GM12875 (cell line): Measurements from ENCODE around the gene ZFYVE28.

Experiments
- H3K4me3 ChIP-seq: one replicate; pipeline ENCODE4 v1.5.1; 2011; ENCODE audit warnings: low read depth, low read length, control low read depth
- TF ChIP-seq, protein P1 (sequence below): IDR thresholded peaks from 2 replicates; pipeline ENCODE4 v1.5.1; 2011; ENCODE audit warnings: low read depth, mild to moderate bottlenecking, control low read depth, inconsistent platforms, low read length, moderate library complexity, borderline replicate concordance; ENCODE audit not compliant: insufficient read depth

ZFYVE28 gene

DNA sequence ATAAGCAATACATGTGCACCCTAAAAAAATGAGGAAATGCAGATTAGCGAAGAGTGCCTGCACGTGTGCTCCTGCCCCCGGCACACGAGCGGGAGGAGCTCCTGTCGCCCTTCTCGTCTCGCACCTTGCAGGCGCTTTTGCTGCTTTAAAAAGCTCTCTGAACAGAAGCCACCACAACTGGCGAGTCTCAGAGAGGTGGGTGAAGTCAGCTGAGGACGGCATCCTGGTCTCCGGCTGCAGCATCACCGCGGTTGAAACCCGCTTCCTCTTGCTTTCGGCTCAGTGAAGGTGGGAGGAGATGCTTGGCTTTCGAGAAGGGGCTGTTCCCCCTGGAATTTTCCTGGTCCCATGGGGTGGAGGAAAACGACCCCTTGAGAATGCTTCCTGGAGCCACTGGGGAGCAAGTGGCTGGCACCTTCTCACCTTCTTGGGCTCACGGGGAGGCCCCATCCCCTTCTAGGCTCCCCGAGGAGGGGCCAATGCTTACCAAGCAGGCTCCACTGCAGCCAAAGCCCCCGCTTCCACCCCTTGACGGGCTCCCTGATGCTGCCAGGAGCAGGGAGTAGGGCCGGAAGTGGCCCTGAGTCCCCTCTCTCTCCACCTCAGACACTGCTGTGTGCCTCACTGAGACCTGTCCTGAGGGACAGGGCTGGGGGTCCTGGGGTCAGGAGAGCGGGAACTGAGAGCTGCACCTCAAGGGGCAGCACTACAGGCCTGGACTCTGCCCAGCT lies 127.3 kb downstream of the ZFYVE28 start:
- TF ChIP-seq, protein P1, sequence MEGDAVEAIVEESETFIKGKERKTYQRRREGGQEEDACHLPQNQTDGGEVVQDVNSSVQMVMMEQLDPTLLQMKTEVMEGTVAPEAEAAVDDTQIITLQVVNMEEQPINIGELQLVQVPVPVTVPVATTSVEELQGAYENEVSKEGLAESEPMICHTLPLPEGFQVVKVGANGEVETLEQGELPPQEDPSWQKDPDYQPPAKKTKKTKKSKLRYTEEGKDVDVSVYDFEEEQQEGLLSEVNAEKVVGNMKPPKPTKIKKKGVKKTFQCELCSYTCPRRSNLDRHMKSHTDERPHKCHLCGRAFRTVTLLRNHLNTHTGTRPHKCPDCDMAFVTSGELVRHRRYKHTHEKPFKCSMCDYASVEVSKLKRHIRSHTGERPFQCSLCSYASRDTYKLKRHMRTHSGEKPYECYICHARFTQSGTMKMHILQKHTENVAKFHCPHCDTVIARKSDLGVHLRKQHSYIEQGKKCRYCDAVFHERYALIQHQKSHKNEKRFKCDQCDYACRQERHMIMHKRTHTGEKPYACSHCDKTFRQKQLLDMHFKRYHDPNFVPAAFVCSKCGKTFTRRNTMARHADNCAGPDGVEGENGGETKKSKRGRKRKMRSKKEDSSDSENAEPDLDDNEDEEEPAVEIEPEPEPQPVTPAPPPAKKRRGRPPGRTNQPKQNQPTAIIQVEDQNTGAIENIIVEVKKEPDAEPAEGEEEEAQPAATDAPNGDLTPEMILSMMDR: no peak
- H3K4me3 ChIP-seq: no peak overlapping the region

DNA sequence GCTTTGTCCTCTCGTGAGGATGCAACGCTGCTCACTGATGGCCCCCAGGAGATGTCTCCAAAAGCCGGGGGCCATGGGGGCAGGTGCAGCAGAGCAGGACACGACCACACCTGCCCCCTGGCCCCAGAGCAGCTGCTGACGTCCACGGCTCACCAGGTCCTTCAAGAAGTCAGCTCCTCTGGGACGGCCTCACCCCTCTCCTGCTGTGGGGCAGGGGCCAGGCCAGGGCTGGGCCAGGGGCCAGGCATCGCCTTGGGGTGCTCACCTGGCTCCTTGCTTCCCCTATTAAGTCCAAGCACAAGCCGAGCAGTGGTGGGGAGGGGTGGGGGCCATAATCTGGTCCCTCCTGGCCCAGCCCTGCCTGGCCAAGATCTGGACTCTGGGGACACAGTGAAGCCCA lies 128.0 kb downstream of the ZFYVE28 start:
- no peak overlapping the region for H3K4me3 ChIP-seq
- TF ChIP-seq, protein P1: no peak

DNA sequence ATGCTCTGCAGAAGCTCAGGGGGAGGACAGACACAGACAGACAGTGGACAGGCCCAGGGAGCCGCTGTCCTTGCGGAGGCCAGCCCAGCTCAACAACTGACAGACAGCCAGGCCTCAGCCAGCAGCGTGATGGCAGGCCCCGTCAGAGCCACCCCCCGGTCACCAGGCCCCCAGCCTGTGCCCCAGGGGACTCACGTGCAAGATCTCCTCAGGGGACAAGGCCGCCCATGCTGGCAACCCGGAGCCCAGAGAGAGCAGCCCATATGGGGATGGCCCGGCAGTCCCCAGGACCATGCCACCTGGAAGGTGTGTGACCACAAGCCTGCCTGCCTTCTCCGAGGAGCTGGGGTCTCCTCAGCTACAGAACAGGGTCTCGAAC lies 128.5 kb downstream of the ZFYVE28 start:
- TF ChIP-seq, protein P1: no peak
- no peak overlapping the region for H3K4me3 ChIP-seq

DNA sequence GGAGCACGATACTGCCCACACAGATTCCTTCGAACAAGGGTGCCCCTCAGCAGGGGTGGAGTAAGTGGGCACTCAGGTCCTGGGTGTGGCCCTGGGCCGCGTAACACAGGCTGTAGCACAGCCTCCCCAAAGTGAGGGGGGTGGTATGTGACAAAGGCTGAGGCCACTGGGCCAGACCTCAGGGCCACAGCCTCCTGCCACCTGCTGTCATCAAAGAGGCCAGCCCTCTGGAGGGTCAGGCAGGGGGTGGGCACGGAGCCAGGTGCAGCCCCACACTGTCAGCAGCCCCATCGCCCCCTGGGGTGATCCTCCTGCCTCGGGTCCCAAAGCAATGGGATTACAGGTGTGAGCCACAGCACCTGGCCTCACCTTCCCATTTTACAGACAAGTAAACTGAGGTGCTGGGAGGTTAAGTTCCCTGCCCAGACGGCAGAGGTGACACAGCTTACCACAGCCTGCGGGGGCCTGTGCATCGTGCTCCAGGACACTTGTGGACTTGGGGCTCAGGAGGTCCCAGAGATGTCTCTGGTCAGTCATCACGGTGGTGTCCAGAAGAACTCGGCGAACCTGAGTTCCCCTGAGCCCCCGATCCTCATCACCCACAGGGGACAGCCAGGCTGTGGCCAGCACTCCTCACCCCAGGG lies 129.0 kb downstream of the ZFYVE28 start:
- no peak overlapping the region for H3K4me3 ChIP-seq
- TF ChIP-seq, protein P1: no peak

DNA sequence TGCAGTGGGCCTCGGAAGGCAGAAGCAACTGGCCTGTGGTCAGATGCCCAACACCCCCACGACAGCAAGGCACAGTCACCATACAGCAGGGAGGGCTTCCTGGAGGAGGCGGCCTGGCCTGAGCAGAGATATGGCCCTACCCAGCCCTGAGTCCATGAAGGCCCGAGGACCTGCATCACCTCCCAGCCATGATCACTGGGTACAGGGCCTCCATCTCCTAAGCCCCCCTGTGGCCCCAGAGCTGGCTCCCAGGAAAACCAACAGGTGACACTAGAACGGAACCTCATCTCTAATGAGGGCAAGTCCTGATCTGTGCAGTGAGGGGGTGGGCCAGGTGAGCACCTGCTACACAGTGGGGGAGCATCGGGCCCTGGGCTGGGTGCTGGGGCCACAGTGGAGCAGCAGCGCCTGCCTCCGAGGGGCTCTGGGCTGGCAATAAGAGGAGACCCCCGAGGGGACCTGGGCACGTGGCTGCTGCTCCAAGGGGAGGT lies 130.3 kb downstream of the ZFYVE28 start:
- TF ChIP-seq, protein P1: no peak
- no peak overlapping the region for H3K4me3 ChIP-seq

DNA sequence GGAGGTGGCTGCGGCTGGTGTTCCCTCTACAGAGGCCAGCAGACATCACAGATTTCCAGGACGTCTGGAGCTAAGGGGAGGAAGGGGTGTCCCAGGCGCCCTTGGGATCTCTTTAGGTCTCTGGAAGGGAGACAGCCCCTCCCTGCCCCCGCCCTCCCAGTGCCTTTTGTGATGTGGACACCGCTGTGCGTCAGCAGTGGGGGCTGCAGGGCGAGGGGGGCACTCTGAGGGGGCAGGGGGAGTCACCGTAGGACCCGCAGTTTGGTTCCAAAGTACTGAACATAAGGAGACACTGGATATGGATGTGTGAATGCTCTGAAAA lies 130.9 kb downstream of the ZFYVE28 start:
- TF ChIP-seq, protein P1: no peak
- no peak overlapping the region for H3K4me3 ChIP-seq
